Left forelimb (tissue), 1 donor: ENCODE measurements around the gene FNDC3B.

Experiments used
- DNase-seq: peaks from one replicate; pipeline ENCODE4 v3.0.0-alpha.2; 2018; ENCODE audit warnings: low spot score

FNDC3B gene

DNA sequence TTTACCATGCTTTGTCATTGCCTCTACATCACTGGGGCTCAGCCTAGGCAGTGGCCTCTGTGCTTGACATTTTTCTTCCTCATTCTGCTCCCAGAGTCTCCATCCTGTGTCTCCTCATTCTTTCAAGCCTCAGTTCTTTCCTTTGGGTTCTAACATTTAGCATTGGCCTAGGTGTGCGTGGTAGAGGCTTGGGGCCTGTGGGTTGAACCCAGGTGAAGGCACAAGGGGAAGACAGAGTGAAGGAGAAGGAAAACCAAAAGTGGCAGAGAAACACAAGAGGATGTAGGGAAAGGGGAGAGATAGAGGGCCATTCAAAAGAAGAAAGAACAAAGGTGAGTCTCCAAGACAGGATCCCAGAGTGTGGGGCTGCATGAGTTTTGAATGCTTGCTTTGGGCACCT lies 75.7 kb downstream of the FNDC3B start:
- DNase-seq: no peak

GRCh38 chr3:172115787-172116186 lies 76.4 kb downstream of the FNDC3B start:
- no peak for DNase-seq

GRCh38 chr3:172118019-172118418 lies 78.6 kb downstream of the FNDC3B start:
- DNase-seq: no peak

- DNase-seq: peak; percentile 17
Observed at GRCh38 chr3:172119266-172119969, 80.0 kb downstream of the FNDC3B start.

DNA sequence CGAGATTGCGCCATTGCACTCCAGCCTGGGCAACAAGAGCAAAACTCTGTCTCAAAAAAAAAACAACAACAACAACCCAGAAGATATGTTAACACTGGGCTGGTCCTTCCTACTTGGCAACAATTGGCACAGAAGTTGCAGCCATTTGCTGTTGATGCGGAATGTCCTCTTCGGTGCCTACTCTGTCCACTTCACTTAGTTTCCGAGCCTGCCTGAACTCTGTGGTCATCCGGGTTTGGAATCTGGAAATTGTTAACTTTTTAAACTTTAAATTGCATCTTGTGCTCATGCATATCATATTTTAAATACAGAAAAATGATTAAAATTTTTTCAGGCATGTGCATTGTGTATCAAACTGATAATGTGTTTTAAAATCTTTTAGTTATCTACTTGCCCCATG lies 81.5 kb downstream of the FNDC3B start:
- DNase-seq: peak; percentile 12

DNA sequence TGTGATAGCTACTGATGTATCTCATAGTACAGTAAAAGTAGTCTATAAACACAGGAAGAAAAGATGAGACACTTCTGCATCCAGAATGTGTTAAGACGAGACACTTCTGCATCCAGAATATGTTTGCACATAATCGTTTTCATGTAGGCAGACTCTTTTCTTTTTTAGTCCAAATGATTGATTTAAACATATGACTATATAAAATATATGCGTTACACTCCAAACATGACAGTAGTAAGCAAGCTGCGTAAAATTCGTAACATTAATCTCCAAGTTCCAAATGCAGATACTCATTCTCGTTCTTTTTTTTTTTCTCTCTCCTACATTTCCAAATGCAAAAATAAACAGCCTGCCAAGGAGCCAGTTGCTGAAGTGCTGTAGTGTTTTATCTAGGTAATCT lies 82.6 kb downstream of the FNDC3B start:
- DNase-seq: no peak

- peak; percentile 34 for DNase-seq
Observed at GRCh38 chr3:172124271-172124670, 84.9 kb downstream of the FNDC3B start.

- peak; percentile 37 for DNase-seq
Observed at GRCh38 chr3:172125053-172125452, 85.7 kb downstream of the FNDC3B start.

DNA sequence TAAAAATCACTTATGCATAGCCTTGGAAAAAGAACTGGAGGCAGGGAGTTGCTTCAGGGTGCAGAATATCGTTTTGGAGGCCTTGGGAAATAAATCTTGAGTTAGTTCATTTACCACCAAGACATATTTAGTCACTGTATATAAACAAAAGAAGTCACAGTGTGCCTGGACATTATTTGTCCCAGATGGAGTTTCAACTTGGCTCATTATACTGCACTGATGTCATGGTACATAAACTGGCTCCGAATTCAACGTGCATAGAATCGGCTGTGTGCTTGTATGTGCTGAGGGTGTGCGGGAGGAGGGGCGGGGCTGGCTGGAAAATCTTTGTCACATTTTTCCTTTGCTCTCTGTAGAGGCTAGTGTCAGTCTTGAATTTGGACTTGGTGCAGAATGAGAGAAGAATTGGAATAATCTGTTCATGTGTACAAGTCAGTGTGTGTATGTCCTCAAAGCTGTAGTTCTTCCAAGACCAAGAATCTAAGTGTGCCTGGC lies 86.6 kb downstream of the FNDC3B start:
- DNase-seq: peak; percentile 83

DNA sequence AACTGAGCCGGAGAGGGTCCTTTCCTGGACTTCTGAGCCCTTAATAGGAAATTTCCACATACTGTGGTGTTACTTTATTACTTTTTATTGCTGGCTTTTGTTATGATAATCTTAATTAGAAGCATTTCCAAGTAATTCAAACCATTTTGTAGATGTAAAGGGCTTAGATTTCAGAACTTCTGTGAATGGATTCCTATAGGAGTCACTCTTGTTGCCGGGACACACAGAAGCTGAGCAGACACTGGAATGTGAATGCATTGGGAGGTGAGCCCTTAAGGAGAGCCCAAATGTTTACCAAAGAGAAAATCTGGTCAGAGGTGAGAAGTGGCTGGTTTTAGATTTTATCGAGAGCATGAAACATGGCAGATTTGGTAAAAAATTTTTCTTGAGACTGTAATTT lies 87.4 kb downstream of the FNDC3B start:
- DNase-seq: peak; percentile 41

- no peak for DNase-seq
Observed at GRCh38 chr3:172127141-172127540, 87.8 kb downstream of the FNDC3B start.

DNA sequence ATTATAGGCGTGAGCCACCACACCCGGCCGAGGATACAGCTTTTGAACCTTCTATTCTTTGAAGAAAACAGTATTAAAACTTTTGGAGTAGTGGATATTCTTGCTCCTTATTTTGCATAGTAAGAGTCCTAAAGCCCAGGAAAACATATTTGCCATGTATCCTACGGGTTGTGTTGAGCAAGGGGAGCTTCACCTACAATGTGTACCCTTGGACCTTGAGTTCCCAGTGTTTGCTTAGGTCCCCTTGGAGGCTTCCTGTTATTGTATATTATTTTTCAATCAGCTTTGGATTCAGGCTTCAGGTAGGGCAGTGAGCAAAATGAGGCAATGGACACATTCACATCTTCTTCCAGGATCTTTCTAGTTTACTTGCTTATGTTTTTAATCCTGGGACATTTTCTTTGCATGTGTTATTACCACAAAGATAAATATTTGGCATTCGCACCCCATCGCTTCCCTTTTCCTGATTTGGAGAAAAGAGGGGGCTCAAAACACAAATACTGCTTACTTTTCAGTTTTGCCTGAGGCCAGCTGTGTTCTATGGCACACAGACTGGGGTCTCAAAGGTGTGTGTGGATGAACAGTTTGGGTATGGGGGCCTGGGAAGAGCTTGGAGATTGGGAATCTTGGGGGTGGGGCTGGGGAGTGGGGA lies 88.7 kb downstream of the FNDC3B start:
- peak; percentile 41 for DNase-seq

- DNase-seq: peak; percentile 53
Observed at GRCh38 chr3:172128858-172129257, 89.5 kb downstream of the FNDC3B start.

- no peak for DNase-seq
Observed at GRCh38 chr3:172129498-172129849, 90.1 kb downstream of the FNDC3B start.

GRCh38 chr3:172129850-172130716 lies 90.7 kb downstream of the FNDC3B start:
- peak; percentile 69 for DNase-seq

DNA sequence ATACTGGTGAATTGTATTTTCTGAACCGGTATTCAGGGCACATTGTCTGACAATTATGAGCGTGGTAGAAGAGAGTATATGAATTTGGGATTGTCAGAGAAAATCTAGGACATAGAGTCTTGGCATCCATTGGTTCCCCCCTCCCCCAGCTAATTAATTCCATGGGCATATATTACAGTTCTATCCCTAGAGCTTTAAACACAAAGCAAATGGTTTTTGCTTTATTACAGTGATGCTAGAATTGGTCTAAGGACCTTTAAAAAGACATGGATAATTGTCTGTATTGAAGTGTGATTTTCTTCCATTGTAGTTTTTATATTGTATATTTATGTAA lies 91.3 kb downstream of the FNDC3B start:
- no peak for DNase-seq

- peak; percentile 0 for DNase-seq
Observed at GRCh38 chr3:172131746-172132145, 92.4 kb downstream of the FNDC3B start.

DNA sequence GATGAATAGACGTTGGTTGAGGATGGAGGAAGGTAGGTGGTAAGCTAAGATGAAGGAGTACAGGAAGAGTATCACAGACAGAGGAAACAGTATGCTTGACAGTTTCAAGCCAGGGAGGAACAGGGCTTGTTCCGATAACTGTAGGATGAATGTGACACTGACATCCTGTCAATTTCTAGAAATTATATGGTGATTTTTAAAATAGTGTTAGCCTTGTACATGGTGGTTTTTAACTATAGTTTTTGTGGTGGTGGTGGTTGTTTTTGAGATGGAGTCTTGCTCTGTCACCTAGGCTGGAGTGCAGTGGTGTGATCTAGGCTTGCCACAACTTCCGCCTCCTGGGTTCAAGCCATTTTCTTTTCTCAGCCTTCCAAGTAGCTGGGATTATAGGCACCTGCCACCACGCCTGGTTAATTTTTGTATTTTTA lies 92.8 kb downstream of the FNDC3B start:
- DNase-seq: peak; percentile 28

DNA sequence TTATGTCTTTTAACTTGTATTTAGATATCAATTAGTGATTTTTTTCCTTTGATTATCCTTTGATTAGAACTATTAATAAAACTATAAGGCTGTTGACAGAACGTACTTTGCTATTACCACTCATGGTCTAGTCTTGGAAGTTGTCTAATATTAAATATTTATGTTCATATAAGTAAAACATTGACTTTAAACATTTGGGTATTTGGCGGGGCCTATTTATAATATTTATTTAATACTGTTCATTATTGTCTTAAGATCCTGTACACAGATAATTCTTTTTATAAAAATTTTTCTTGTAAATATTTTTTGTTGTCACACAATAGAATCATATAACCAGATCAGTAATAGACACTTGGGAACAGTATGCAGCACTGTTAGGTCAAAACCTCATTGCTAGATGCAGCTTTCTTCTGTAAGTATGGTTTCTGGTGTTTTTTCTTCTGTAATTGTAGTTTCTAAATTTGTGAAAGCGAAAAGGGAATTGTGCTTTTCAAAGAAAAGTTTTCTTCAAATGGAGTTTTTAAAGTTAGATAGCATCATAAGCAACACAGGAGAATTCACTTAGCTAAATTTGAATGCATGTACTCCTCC lies 93.4 kb downstream of the FNDC3B start:
- no peak for DNase-seq

DNA sequence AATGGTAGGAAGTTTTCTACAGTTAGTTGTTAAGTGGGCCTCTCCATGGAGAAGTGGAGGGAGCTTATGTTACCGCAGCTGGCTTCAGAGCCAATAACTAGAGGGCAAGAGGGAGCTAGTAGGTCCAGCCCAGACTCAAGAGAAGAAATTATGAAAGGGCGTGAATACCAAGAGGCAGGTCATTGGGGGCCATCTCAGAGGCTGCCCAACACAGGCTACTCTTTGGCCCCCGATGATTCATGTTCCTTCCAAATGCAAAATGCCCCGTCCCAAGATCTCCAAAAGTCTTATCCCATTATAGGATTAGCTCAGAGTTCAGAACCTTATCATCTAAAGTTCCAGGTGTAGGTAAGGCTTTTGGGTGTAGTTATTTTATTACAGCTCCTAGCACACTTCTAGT lies 94.5 kb downstream of the FNDC3B start:
- DNase-seq: peak; percentile 28

- no peak for DNase-seq
Observed at GRCh38 chr3:172134352-172134751, 95.0 kb downstream of the FNDC3B start.

DNA sequence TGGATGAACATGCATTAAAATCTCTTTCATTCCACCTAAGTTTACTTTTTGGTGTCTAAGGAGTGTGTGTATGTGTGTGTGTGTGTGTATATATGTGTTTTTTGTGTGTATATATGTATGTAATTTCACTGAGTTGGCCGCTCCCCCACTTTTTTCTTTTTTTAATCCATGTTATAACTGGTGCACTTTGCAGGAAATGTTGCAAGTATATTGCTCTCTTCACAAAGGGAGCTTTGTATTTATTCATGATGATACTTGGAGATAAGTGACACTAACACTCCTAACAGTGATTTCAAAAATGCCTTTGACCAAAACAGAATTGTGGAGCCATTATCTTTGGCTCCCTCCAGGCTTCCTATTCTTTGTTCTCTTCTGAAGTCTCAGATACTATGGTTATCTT lies 95.8 kb downstream of the FNDC3B start:
- DNase-seq: no peak
